Kidney (tissue), 14 donors: ENCODE data around the gene NFE2L2. TPM values are rescaled to one million over a fixed set of nuclear protein-coding genes. Genes with fewer than 3 reads are reported as not detected.

Experiments
- DNase-seq, 5 donors: peaks; one replicate each; pipeline ENCODE4 v3.0.0-alpha.2; 2013 to 2020
- FAIRE-seq: peaks from 2 replicates; lab custom pipeline; 2012; peaks lifted over from hg19 to GRCh38; lab: Jason Lieb, UNC
- H3K27ac ChIP-seq, 2 donors: one replicate each; pipeline ENCODE4 v1.7.0; 2013; ENCODE audit warnings: low read depth in 2 of 2, low read length in 2 of 2, inconsistent platforms in 1 of 2
- H3K27me3 ChIP-seq: one replicate; pipeline ENCODE4 v1.7.1; 2013; ENCODE audit warnings: low read length, inconsistent platforms; ENCODE audit not compliant: control insufficient read depth, insufficient read depth
- H3K36me3 ChIP-seq, 3 donors: one replicate each; pipeline versions ENCODE4 v1.7.0 to v1.7.1; 2013; ENCODE audit warnings: low read length in 3 of 3, control low read depth in 1 of 3, inconsistent platforms in 1 of 3; ENCODE audit not compliant: insufficient read depth in 3 of 3, control insufficient read depth in 2 of 3
- H3K4me1 ChIP-seq, 3 donors: one replicate each; pipeline versions ENCODE4 v1.7.0 to v1.7.1; 2013; ENCODE audit warnings: low read length in 3 of 3, inconsistent platforms in 1 of 3, low read depth in 1 of 3; ENCODE audit not compliant: control insufficient read depth in 2 of 3, insufficient read depth in 2 of 3
- H3K4me3 ChIP-seq, 3 donors: one replicate each; pipeline versions ENCODE4 v1.7.0 to v1.8.1; 2013; ENCODE audit warnings: low read length in 3 of 3, control low read depth in 1 of 3, inconsistent platforms in 1 of 3
- H3K9ac ChIP-seq, 3 donors: one replicate each; pipeline versions ENCODE4 v1.7.0 to v1.7.1; 2013; ENCODE audit warnings: low read length in 3 of 3, control low read depth in 1 of 3, inconsistent platforms in 1 of 3
- H3K9me3 ChIP-seq, 3 donors: one replicate each; pipeline versions ENCODE4 v1.7.0 to v1.7.1; 2013; ENCODE audit warnings: low read length in 3 of 3, control low read depth in 1 of 3, inconsistent platforms in 1 of 3; ENCODE audit not compliant: control insufficient read depth in 2 of 3, insufficient read depth in 1 of 3
- intact Hi-C: fragments of 100-400 bp; cut with DNase I; formaldehyde crosslinking; loops from one replicate; pipeline ENCODE4 v1.11.1; 2022
- polyA plus RNA-seq: library from polyadenylated mRNA; stranded (reverse); fragments of 350-450 nt; fragmentation: Illumina TruSeq; extraction: RNeasy Lipid Tissue Mini Kit (QIAGEN cat#74804); gene quantifications from one replicate; pipeline ENCODE4 v1.2.3, GENCODE V29; 2014; ENCODE audit warnings: low read depth, low replicate concordance; ENCODE audit not compliant: insufficient read depth
- total RNA-seq: library from RNA; stranded (reverse); fragmentation: NEBNext Ultra II Directional; extraction: Animal tissue kit (Norgen Biotek cat#: 25700); gene quantifications from one replicate; pipeline ENCODE4 v1.2.1, GENCODE V29; 2021
- TF ChIP-seq, protein P1 (sequence below): IDR thresholded peaks from 3 replicates; pipeline ENCODE4 v1.5.1; 2012; ENCODE audit warnings: mild to moderate bottlenecking, moderate library complexity, borderline replicate concordance; ENCODE audit not compliant: insufficient read depth; ENCODE audit errors: extremely low read depth
- donor health status: control.
- donor health status: control.
- donor health status: control.
- donor health status: control.
- donor health status: control.
- donor health status: DM: yes; HTN: yes; CAD: no.
- donor health status: Normal renal cell carcinoma (clear cell type).

The NFE2L2 gene
- total and polyA plus RNA-seq, 2 donors from 2014 or later: 105 to 149 TPM

GRCh38 chr2:177258059-177258458 lies 6.5 kb downstream of the NFE2L2 start:
- Histone ChIP-seq H3K4me1 (peaks cover 0 to 39% (median 39%) of the 10 kb centered on the region in 3 donors), H3K27ac (no peak overlapping the region), H3K36me3 (peaks cover 0 to 2% (median 0%) of the 10 kb centered on the region in 3 donors), H3K27me3 (no peaks in the 10 kb centered on the region), H3K9ac (no peak overlapping the region), H3K9me3 (no peaks in the 10 kb centered on the region), H3K4me3 (no peak overlapping the region)
- no peak for DNase-seq
- no peak for FAIRE-seq
- TF ChIP-seq, protein P1, sequence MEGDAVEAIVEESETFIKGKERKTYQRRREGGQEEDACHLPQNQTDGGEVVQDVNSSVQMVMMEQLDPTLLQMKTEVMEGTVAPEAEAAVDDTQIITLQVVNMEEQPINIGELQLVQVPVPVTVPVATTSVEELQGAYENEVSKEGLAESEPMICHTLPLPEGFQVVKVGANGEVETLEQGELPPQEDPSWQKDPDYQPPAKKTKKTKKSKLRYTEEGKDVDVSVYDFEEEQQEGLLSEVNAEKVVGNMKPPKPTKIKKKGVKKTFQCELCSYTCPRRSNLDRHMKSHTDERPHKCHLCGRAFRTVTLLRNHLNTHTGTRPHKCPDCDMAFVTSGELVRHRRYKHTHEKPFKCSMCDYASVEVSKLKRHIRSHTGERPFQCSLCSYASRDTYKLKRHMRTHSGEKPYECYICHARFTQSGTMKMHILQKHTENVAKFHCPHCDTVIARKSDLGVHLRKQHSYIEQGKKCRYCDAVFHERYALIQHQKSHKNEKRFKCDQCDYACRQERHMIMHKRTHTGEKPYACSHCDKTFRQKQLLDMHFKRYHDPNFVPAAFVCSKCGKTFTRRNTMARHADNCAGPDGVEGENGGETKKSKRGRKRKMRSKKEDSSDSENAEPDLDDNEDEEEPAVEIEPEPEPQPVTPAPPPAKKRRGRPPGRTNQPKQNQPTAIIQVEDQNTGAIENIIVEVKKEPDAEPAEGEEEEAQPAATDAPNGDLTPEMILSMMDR: no peak
- intact Hi-C loops: no loop called here

- intact Hi-C loops: no loop called here
- no peak overlapping the region for H3K9ac ChIP-seq
- no peaks in the 10 kb centered on the region for H3K9me3 ChIP-seq
- peaks cover 0 to 2% (median 0%) of the 10 kb centered on the region in 3 donors for H3K36me3 ChIP-seq
- H3K27me3 ChIP-seq: no peaks in the 10 kb centered on the region
- H3K4me3 ChIP-seq: no peak overlapping the region
- TF ChIP-seq, protein P1: no peak
- no peak overlapping the region for H3K27ac ChIP-seq
- DNase-seq (no peak), FAIRE-seq (no peak)
- H3K4me1 ChIP-seq: peaks cover 0 to 45% (median 44%) of the 10 kb centered on the region in 3 donors
Measured at GRCh38 chr2:177257471-177257870, 7.1 kb downstream of the NFE2L2 start.

GRCh38 chr2:177256695-177257094 lies 7.8 kb downstream of the NFE2L2 start:
- TF ChIP-seq, protein P1: no peak
- H3K4me3 ChIP-seq: no peak overlapping the region

GRCh38 chr2:177256026-177256425 lies 8.5 kb downstream of the NFE2L2 start:
- intact Hi-C loops: no loop called here
- DNase-seq (no peak), FAIRE-seq (no peak)
- H3K9ac ChIP-seq: no peak overlapping the region
- no peaks in the 10 kb centered on the region for H3K9me3 ChIP-seq
- no peak overlapping the region for H3K4me3 ChIP-seq
- peaks cover 0 to 2% (median 0%) of the 10 kb centered on the region in 3 donors for H3K36me3 ChIP-seq
- TF ChIP-seq, protein P1: no peak
- H3K27me3 ChIP-seq: no peaks in the 10 kb centered on the region
- H3K4me1 ChIP-seq: peaks cover 0 to 53% (median 53%) of the 10 kb centered on the region in 3 donors
- H3K27ac ChIP-seq: no peak overlapping the region

More at GRCh38 chr2:177256695-177257094, 7.8 kb downstream of the NFE2L2 start:
- Histone ChIP-seq H3K9me3 (no peaks in the 10 kb centered on the region), H3K9ac (no peak overlapping the region), H3K27me3 (no peaks in the 10 kb centered on the region), H3K27ac (no peak overlapping the region), H3K36me3 (peaks cover 0 to 2% (median 0%) of the 10 kb centered on the region in 3 donors), H3K4me1 (peaks cover 0 to 50% (median 48%) of the 10 kb centered on the region in 3 donors)
- DNase-seq: no peak
- intact Hi-C loops: no loop called here
- no peak for FAIRE-seq
